PFSK-1 (cell line): Measurements from ENCODE around the gene DNAH10.

Source experiments
- FOXP2 ChIP-seq: optimal IDR thresholded peaks from 2 replicates; pipeline ENCODE3; 2011; ENCODE audit warnings: borderline replicate concordance, control low read depth, inconsistent platforms; ENCODE audit not compliant: insufficient read depth; ENCODE audit errors: extremely low read length, extremely low read depth
- POLR2AphosphoS5 ChIP-seq: IDR thresholded peaks from 2 replicates; pipeline ENCODE4 v1.6.1; 2012; ENCODE audit warnings: low read depth, mild to moderate bottlenecking, control low read depth, low read length, moderate library complexity
- REST ChIP-seq, 2 experiments: IDR thresholded peaks; 2 replicates each; pipeline versions ENCODE4 v1.6.1 to v1.8.0; 2011 to 2012; ENCODE audit warnings: low read depth in 2 of 2, low read length in 2 of 2, control low read depth in 1 of 2, inconsistent platforms in 1 of 2, mild to moderate bottlenecking in 1 of 2, moderate library complexity in 1 of 2; ENCODE audit not compliant: insufficient read depth in 1 of 2
- SIN3A ChIP-seq: IDR thresholded peaks from 2 replicates; pipeline ENCODE4 v1.6.1; 2012; ENCODE audit warnings: mild to moderate bottlenecking, low read length, moderate library complexity, borderline replicate concordance; ENCODE audit not compliant: insufficient read depth
- TAF1 ChIP-seq: IDR thresholded peaks from 2 replicates; pipeline ENCODE4 v1.6.1; 2012; ENCODE audit warnings: low read length, control low read depth, borderline replicate concordance; ENCODE audit not compliant: insufficient read depth

Gene DNAH10

GRCh38 chr12:123916729-123917128 is 154.6 kb downstream of the DNAH10 start:
- no peak for TF ChIP-seq FOXP2
- TF ChIP-seq POLR2AphosphoS5, result no peak
- no peak for TF ChIP-seq REST (IDR thresholded peaks at IDR 0.05; ENCODE audit: insufficient read depth in 1 of 2, low read depth in 2 of 2, low read length in 2 of 2)
- TF ChIP-seq SIN3A, result no peak
- no peak for TF ChIP-seq TAF1

GRCh38 chr12:123917337-123917850 is 155.3 kb downstream of the DNAH10 start:
- no peak for TF ChIP-seq SIN3A
- no peak for TF ChIP-seq REST (IDR thresholded peaks at IDR 0.05; ENCODE audit: insufficient read depth in 1 of 2, low read depth in 2 of 2, low read length in 2 of 2)
- TF ChIP-seq TAF1, result no peak
- TF ChIP-seq POLR2AphosphoS5, result no peak
- TF ChIP-seq FOXP2, result no peak

- TF ChIP-seq REST (IDR thresholded peaks at IDR 0.05; ENCODE audit: insufficient read depth in 1 of 2, low read depth in 2 of 2, low read length in 2 of 2) (no peak), FOXP2 (no peak), POLR2AphosphoS5 (no peak), SIN3A (no peak), TAF1 (no peak)
These were observed 157.9 kb downstream of the DNAH10 start for GRCh38 chr12:123919980-123920360.

GRCh38 chr12:123923038-123923437 is 160.9 kb downstream of the DNAH10 start:
- TF ChIP-seq REST (IDR thresholded peaks at IDR 0.05; ENCODE audit: insufficient read depth in 1 of 2, low read depth in 2 of 2, low read length in 2 of 2), result no peak
- TF ChIP-seq FOXP2, result no peak
- no peak for TF ChIP-seq TAF1

GRCh38 chr12:123923927-123924326 is 161.8 kb downstream of the DNAH10 start:
- TF ChIP-seq TAF1 (no peak), SIN3A (no peak), POLR2AphosphoS5 (no peak), REST (IDR thresholded peaks at IDR 0.05; ENCODE audit: insufficient read depth in 1 of 2, low read depth in 2 of 2, low read length in 2 of 2) (no peak), FOXP2 (no peak)
